Hematopoietic multipotent progenitor cell treated with erythropoietin and hydrocortisone succinate and interleukin-3 and kit ligand, for 4 days (in vitro differentiated cells): ENCODE results near the gene SP6.

Experiments used
- DNase-seq: peaks from one replicate; pipeline ENCODE4 v3.0.0-alpha.2; 2015

The SP6 gene

GRCh38 chr17:47850692-47851573 is at the start of gene SP6:
Gene SP6 (minus strand): TSS chr17:47851163. CDS start chr17:47848429, 2,734 bp downstream.
- DNase-seq = peak; percentile 71

DNA sequence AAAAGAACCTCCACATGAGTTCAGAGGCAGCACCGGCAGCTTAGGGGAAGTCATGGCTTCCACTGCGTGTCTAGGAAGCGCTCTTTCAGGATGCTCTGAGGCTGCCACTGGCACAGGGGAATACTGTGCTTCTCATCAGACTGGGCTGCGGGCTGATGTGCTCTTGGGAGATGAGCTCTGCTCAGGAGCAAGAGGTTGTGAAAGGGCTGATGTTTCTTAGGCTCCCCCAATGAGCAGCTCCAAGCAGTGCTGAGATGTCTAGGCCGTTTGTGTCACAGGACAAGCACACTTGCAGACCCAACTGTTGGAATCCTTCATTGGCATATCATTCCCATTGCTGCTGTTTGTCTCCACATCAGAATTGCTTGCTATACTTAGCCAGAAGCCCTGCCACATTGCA is 48.7 kb upstream of the SP6 start:
- no peak for DNase-seq

GRCh38 chr17:47898241-47898640 is 47.3 kb upstream of the SP6 start:
- peak; percentile 62 for DNase-seq

DNA sequence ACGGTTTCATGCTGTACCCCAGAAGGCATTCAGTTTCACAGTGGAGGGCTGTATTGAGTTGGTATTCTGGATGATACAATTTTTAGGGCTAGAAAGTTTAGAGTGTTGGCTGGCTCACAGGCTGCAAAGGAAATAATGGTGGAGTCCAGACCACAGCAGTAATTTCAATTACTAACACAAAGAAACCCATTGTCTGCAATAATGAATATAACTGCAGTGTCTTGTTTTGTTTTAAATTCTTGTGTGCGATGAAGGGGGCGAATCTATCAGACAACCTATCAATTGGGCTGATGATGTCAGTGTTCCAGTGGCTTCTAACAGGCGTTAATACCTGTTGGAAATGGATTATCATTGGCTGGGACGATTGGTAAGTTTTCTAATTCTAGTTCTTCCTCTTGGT is 46.6 kb upstream of the SP6 start:
- DNase-seq = no peak

DNA sequence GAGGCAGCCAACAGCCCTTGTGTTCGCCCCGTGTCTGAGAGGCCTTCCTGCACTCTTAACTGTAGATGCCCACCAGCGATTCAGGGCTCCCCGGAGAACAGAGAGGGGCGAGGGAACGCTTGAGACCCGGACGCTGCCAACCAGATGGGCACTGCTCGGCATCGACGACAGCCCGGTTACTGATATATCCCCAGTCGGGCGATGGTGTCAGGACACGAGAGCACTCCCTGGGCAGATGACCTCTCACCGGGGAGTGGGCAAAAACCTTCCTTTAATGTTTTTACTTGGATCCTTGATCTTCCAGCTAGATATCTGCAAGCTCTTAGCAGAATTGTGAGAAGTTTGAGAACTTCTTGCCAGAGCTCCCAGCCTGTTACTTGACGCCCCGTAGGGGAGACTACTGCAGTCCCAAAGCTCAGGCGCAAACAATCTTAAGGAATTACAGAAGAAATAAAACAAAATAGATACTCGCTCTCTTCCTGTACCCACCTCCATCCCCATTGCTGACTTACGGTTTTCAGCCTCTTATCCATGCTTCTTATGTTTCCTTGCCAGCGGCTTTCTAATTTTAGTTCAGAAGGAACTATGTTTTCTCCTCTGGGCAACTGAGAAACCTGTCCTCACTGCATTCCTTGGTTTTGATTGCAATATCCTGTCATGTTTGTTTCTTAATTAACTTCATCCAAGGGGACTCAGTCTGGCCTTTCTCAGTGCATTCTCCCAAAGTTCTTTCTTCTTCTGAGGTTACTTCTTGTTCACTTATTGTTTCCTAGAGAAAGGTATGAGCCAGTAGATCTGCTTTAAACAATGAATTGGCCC is 45.9 kb upstream of the SP6 start:
- no peak for DNase-seq

DNA sequence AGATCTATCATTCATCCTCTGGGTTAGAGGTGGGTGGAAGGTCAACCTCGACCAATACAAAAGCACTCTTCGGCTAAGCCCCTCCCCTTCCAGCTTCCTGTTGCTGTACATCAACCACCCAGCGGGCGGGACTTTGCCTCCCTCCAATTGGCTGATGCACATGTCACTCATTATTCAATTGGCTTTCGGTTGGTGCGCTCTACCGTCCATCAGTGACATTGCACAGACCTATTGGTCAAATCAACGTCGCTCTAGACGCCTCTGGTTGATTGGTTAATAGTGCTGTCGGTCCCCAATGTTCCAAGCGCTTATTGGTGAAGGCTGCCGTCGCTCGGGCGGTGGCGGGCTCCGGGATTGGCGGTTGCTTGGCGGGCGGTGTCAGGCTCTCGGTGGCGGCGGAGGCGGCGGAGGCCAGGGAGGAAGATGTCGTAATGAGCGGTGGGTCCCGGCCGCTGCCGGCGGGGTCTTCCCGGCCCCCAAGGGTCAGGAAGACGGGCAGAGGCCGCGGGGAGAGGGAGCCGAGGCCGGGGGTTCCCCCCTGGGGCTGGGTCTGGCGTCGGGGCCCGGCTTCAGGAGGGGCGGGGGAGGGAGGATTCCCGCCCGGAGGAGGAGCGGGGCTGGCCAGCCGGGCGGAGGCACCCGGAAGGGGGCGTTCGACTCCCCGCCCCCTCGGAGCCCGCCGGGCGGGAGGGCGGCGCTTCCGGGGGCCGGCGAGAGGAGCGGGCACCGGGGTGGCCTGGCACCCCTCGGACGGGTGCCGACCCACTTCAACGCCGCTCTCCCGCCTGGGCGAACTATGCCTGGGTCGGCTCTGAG is 45.1 kb upstream of the SP6 start, which contains the start of gene SP2:
Gene SP2, plus strand, starts transcription at position 381 of the 816 bp plus-strand sequence. Its CDS starts 51 bp downstream, at position 432.
- peak; percentile 100 for DNase-seq

- DNase-seq = peak; percentile 63
Observed at GRCh38 chr17:47895347-47895855, 44.4 kb upstream of the SP6 start.

DNA sequence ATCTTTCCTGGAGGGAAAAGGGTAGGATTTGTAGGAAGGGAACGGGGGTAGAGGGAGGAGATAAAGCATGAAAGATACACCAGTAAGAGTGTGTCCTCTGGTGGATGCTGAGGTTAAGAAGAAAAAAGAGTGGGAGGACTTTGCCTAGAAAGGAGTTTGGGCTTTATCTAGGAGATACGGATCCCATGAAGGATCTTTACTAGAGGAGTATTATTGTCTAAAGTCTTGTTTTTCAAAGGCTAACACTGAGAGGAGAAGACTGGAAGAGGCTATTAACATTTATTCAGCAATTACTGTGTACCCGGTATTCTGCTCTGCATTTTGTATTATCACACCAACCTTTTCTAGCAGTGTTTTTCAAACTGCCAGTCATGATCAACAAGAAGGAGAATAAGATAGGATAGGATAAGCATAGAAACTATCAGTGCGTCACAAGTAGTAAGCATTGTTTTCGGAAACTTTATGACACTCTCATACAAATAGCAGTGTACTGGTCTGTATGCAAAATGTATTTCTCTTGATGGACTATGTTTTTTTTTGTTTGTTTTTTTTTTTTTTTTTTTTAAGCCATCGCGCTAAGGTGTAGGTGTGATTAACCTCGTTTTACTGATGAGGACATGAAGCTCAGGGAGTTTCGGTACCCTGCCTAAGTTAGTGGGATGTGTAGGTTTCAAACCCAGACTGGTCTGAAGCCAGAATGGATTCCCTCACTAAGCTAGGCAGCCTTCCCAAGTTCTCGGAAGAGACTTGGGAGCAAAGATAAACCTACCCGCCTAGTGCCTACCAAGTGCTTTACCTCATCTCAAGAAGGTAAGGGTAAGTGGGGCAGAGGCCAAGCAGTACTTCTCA is 43.8 kb upstream of the SP6 start:
- peak; percentile 22 for DNase-seq

- no peak for DNase-seq
Observed at GRCh38 chr17:47891545-47892088, 40.7 kb upstream of the SP6 start.

DNA sequence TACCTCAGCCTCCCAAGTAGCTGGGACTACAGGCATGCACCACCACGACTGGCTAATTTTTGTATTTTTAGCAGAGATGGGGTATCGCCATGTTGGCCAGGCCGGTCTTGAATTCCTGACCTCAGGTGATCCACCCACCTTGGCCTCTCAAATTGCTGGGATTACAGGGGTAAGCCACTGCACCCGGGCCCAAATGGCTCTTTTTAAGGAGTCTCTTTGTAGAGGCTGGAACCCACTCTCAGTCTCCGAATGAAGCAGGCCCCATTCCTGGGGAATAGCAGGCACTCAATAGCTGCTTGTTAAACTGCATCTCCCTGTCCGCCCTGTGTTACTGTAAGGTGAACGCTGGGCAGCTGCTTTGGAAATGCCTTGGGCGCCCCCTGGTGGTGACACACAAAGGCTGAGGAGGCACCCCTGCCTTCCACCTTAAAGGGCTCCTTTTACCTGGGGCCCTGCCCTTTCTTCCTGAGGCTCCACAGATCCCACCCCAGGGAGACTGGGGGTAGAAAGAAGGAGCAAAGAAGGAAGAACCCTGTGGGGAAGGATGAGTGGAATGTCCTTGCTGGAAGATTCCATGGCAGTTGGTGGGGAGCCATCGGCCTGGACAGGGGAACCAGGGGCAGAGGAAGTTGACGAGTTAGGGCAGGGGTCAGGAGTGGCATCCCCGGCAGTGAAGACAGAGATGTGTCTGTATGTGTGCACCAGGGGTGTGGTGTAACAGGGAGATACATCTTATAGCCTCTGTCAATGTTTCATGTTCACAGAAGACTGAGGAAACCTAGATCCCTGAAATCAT is 39.0 kb upstream of the SP6 start:
- DNase-seq = peak; percentile 92

DNA sequence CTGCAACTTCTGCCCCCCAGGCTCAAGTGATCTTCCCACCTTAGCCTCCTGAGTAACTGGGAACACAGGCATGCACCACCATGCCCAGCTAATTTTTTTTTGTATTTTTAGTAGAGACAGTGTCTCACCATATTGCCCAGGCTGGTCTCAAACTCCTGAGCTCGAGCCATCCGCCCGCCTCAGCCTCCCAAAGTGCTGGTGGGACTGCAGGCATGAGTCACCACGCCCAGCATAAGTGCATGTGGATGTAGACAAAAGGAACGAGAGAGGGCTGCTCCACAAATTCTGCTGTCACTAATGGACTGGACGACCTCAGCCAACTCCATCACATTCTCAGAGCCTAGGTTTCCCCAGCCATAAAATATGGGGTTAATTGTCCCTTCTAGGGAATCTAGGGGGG is 37.3 kb upstream of the SP6 start:
- DNase-seq = no peak

DNA sequence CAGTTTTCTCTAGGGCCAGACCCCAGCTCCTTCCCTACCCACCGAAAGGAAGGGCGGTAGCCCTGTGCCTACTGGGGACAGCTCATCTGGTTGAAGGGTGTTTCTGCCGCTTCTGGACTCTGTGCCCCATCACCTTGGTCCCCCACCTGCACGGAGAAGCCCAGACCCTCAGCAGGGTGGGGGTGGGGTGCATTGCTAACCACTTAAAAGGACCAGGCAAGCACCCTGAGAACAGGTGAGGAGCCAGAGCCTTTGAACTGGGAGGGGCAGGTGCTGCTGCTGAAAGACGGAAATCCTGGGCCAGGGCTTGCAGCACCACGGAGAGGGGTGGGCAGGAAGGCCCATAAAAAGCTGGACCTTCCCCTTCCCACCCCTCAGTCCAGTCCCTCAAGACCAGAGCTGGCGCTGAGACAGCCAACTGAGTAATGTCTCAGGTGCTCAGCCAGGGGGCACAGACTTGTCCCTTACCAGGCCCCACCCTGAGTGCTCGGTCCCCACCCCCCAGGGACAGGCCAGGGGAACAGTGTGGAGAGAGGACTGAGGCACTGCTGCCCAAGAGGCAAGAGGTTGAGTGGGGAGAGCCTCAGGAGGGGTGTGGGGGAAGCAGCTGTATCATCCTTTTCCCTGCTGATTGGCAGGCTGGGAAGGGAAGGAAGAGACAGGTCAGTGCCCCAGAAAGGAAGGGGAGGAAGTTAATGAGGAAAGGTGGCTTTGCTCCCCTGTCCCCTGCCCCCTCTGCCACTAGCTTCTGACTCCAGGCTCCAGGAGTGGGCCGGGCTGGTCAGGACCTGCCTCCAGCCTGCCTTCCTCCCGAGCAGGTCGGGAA is 34.2 kb upstream of the SP6 start:
- no peak for DNase-seq

DNA sequence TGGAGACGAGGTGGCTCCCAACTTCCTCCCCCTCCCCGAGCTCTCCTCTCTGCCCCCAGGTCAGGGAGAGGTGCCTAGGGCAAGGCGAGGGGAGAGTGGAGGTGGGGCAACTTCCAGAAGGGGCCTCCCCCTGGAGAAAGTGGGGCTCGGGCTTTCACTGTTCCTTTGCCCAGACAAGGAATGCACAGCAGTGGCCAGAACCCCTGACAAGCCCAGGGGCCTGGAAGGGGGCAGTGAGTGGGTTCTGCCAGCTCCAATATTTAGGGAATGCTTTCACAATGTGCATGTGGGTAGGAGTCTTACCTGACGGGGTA is 33.4 kb upstream of the SP6 start:
- no peak for DNase-seq

GRCh38 chr17:47883589-47884426 is 32.8 kb upstream of the SP6 start:
- DNase-seq = no peak

DNA sequence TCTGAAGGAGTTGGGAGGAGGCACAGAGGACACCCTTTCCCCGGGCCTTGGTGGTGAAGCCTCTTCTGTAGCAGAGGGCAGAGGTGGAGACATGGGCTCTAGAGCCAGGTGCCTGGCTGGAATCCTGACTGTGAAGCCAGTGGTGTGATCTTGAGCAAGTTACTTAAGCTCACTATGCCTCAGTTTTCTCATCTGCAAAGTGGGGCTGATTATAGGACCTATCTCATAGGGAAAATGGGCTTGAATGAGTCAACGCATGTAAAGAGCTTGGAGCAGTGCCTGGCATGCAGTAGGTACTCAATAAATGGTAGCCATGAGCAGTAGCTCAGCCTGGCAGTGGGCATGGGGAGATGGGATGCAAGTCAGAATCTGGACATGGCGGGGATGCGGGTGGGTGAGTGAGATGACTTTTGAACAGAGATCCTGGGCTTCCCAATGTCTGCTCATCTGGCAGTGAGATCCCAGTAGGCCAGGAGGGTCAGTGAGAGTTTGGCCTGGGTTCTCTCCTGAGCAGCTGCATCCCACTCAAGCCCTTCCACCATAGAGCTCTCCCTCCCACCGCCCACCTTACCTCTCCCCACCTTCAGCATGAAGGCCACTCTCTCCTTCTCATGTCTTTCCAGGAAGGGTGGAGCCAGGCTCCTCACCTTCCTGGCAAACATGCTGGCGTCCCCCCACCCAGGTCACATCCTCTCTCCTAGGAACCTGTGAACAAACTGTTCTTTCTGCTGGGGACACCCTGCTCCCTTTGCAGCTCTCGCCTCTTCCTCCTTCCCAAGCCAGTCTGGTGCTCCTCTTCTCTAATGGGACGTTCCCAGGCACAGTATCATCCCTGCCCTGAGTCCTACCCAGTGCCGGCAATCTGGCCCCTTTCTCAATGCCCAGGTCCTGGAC is 32.0 kb upstream of the SP6 start:
- no peak for DNase-seq

DNA sequence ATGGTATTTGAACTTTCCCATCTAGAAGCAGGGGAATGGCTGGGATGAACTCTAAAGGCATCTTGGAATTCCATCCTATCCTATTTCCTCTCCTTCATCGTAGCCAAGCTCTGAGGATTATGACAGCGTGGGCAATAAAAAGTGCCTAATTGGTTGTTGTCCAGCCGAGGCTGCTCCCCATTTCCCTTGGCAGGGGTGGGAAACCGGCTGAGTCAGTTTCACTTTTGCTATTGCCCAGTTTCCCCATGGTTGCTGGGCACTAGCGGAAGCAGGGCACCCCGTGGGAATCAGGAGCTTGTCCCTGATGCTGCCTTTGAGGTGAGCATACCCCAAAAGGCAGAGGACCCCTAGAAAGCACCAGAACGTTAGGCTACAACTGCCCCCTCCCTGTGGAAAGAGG is 31.3 kb upstream of the SP6 start:
- DNase-seq = no peak

DNA sequence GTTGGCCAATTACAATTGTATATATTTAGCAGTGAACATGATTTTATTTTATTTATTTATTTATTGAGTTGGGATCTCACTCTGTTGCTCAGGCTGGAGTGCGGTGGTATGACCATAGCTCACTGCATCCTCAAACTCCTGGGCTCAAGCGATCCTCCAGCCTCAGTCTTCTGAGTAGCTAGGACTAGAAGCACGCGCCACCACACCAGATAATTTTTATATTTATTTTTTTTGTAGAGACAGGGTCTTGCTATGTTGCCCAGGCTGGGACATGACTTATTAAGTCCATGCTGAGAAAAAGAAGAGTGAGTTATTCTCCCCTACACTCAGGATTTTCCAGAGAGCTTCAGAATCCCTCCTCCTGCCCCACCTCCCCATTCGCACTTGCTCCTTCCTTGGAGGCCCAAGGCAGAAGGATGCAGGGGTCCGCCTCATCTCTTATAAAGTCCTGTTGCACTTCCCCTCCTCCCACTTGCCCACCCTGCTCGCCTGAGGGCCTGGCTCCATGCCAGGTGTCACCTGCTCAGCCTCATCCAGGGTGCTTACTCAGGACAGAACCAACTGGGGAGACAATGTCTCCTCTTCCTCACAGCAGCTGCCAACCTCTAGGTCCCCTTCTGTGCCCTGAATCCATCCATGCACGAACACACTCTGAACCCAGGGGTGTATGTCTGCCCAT is 29.0 kb upstream of the SP6 start:
- DNase-seq = no peak
